NCI-H526 (cell line): ENCODE data around the gene ZSWIM7.

Source experiments
- DNase-seq, 2 experiments: peaks; one replicate each; lab custom pipeline; 2025; lab: John Stamatoyannopoulos, UW

ZSWIM7 gene

GRCh38 chr17:15931394-15931793 is 68.1 kb downstream of the ZSWIM7 start:
- DNase-seq, result no peak

GRCh38 chr17:15930426-15930825 is 69.1 kb downstream of the ZSWIM7 start:
- peak; percentile 62 to 71 for DNase-seq

- no peak for DNase-seq
Observed at GRCh38 chr17:15929941-15930340, 69.6 kb downstream of the ZSWIM7 start.

GRCh38 chr17:15928286-15928785 is 71.2 kb downstream of the ZSWIM7 start:
- no peak for DNase-seq
